Measurements from ENCODE around the gene ID4.

Gene ID4

GRCh38 chr6:19805129-19805481 is 32.1 kb upstream of the ID4 start:
- DNase-seq (ENCODE audit: insufficient read length) (no peak), FAIRE-seq (no peak)
- TF ChIP-seq POLR2A (IDR thresholded peaks at IDR 0.05; ENCODE audit: low read depth, low read length) (no peak), TAF1 (IDR thresholded peaks at IDR 0.05; ENCODE audit: borderline replicate concordance, low read depth, low read length) (no peak), POLR2AphosphoS5 (IDR thresholded peaks at IDR 0.05; ENCODE audit: low read depth, low read length) (no peak)

- DNase-seq (ENCODE audit: insufficient read length) = no peak
- FAIRE-seq = no peak
Observed at GRCh38 chr6:19806971-19807396, 30.2 kb upstream of the ID4 start.

GRCh38 chr6:19811397-19812079 is 25.6 kb upstream of the ID4 start:
- no peak for FAIRE-seq
- TF ChIP-seq POLR2A (IDR thresholded peaks at IDR 0.05; ENCODE audit: low read depth, low read length) = no peak
- no peak for TF ChIP-seq TAF1 (IDR thresholded peaks at IDR 0.05; ENCODE audit: borderline replicate concordance, low read depth, low read length)
- no peak for TF ChIP-seq POLR2AphosphoS5 (IDR thresholded peaks at IDR 0.05; ENCODE audit: low read depth, low read length)
- no peak for DNase-seq (ENCODE audit: insufficient read length)

More at GRCh38 chr6:19806971-19807396, 30.2 kb upstream of the ID4 start:
- TF ChIP-seq POLR2AphosphoS5 (IDR thresholded peaks at IDR 0.05; ENCODE audit: low read depth, low read length) (no peak), TAF1 (IDR thresholded peaks at IDR 0.05; ENCODE audit: borderline replicate concordance, low read depth, low read length) (no peak), POLR2A (IDR thresholded peaks at IDR 0.05; ENCODE audit: low read depth, low read length) (no peak)

GRCh38 chr6:19812512-19813119 is 24.6 kb upstream of the ID4 start:
- DNase-seq (ENCODE audit: insufficient read length) (no peak), FAIRE-seq (no peak)
- TF ChIP-seq POLR2AphosphoS5 (IDR thresholded peaks at IDR 0.05; ENCODE audit: low read depth, low read length) (no peak), TAF1 (IDR thresholded peaks at IDR 0.05; ENCODE audit: borderline replicate concordance, low read depth, low read length) (no peak), POLR2A (IDR thresholded peaks at IDR 0.05; ENCODE audit: low read depth, low read length) (no peak)

- TF ChIP-seq TAF1 (IDR thresholded peaks at IDR 0.05; ENCODE audit: borderline replicate concordance, low read depth, low read length) (no peak), POLR2A (IDR thresholded peaks at IDR 0.05; ENCODE audit: low read depth, low read length) (no peak)
- FAIRE-seq = no peak
- no peak for DNase-seq (ENCODE audit: insufficient read length)
Observed at GRCh38 chr6:19818805-19819204, 18.4 kb upstream of the ID4 start.

- no peak for TF ChIP-seq TAF1 (IDR thresholded peaks at IDR 0.05; ENCODE audit: borderline replicate concordance, low read depth, low read length)
- TF ChIP-seq POLR2A (IDR thresholded peaks at IDR 0.05; ENCODE audit: low read depth, low read length) = no peak
- no peak for TF ChIP-seq POLR2AphosphoS5 (IDR thresholded peaks at IDR 0.05; ENCODE audit: low read depth, low read length)
- no peak for FAIRE-seq
- no peak for DNase-seq (ENCODE audit: insufficient read length)
Observed at GRCh38 chr6:19824058-19824807, 12.9 kb upstream of the ID4 start.

- DNase-seq (ENCODE audit: insufficient read length) = no peak
- no peak for FAIRE-seq
- TF ChIP-seq POLR2AphosphoS5 (IDR thresholded peaks at IDR 0.05; ENCODE audit: low read depth, low read length) = no peak
Observed at GRCh38 chr6:19827247-19827646, 9.9 kb upstream of the ID4 start.

GRCh38 chr6:19827903-19828302 is 9.3 kb upstream of the ID4 start:
- no peak for DNase-seq (ENCODE audit: insufficient read length)
- no peak for FAIRE-seq
- no peak for TF ChIP-seq TAF1 (IDR thresholded peaks at IDR 0.05; ENCODE audit: borderline replicate concordance, low read depth, low read length)
- TF ChIP-seq POLR2A (IDR thresholded peaks at IDR 0.05; ENCODE audit: low read depth, low read length) = no peak
- no peak for TF ChIP-seq POLR2AphosphoS5 (IDR thresholded peaks at IDR 0.05; ENCODE audit: low read depth, low read length)

GRCh38 chr6:19830171-19830570 is 7.0 kb upstream of the ID4 start:
- FAIRE-seq (no peak), DNase-seq (ENCODE audit: insufficient read length) (no peak)
- TF ChIP-seq POLR2AphosphoS5 (IDR thresholded peaks at IDR 0.05; ENCODE audit: low read depth, low read length) = no peak
- TF ChIP-seq POLR2A (IDR thresholded peaks at IDR 0.05; ENCODE audit: low read depth, low read length) = no peak
- no peak for TF ChIP-seq TAF1 (IDR thresholded peaks at IDR 0.05; ENCODE audit: borderline replicate concordance, low read depth, low read length)

- TF ChIP-seq POLR2AphosphoS5 (IDR thresholded peaks at IDR 0.05; ENCODE audit: low read depth, low read length) (no peak), POLR2A (IDR thresholded peaks at IDR 0.05; ENCODE audit: low read depth, low read length) (no peak), TAF1 (IDR thresholded peaks at IDR 0.05; ENCODE audit: borderline replicate concordance, low read depth, low read length) (no peak)
- FAIRE-seq (no peak), DNase-seq (ENCODE audit: insufficient read length) (no peak)
Observed at GRCh38 chr6:19831358-19831757, 5.8 kb upstream of the ID4 start.

- FAIRE-seq (no peak), DNase-seq (ENCODE audit: insufficient read length) (no peak)
- no peak for TF ChIP-seq POLR2AphosphoS5 (IDR thresholded peaks at IDR 0.05; ENCODE audit: low read depth, low read length)
- no peak for TF ChIP-seq POLR2A (IDR thresholded peaks at IDR 0.05; ENCODE audit: low read depth, low read length)
- no peak for TF ChIP-seq TAF1 (IDR thresholded peaks at IDR 0.05; ENCODE audit: borderline replicate concordance, low read depth, low read length)
Observed at GRCh38 chr6:19833947-19834346, 3.2 kb upstream of the ID4 start.

GRCh38 chr6:19834858-19835257 is 2.3 kb upstream of the ID4 start:
- FAIRE-seq = no peak
- no peak for DNase-seq (ENCODE audit: insufficient read length)

More at GRCh38 chr6:19834858-19835257, 2.3 kb upstream of the ID4 start:
- TF ChIP-seq TAF1 (IDR thresholded peaks at IDR 0.05; ENCODE audit: borderline replicate concordance, low read depth, low read length) (no peak), POLR2AphosphoS5 (IDR thresholded peaks at IDR 0.05; ENCODE audit: low read depth, low read length) (no peak), POLR2A (IDR thresholded peaks at IDR 0.05; ENCODE audit: low read depth, low read length) (no peak)
